SU-DHL-6 (cell line): Measurements from ENCODE around the gene TPD52L2.

ENCODE experiments used
- H2AFZ ChIP-seq: fragments of 200-600 bp; sonication (generic); 2 replicates; pipeline ENCODE4 v1.6.1; 2014; ENCODE audit warnings: low read depth, mild to moderate bottlenecking, moderate library complexity, mixed read lengths, antibody characterized with exemption, low read length; ENCODE audit not compliant: severe bottlenecking
- H3F3A ChIP-seq: fragments of 200-600 bp; shearing (Covaris generic); 2 replicates; pipeline ENCODE4 v1.6.0; 2016; ENCODE audit warnings: antibody characterized with exemption, mild to moderate bottlenecking; ENCODE audit not compliant: insufficient read depth
- H3K27ac ChIP-seq: fragments of 200-600 bp; sonication (generic); 2 replicates; pipeline ENCODE4 v1.5.1; 2016; ENCODE audit warnings: low read depth, mild to moderate bottlenecking, low read length, moderate library complexity, mixed read lengths
- H3K27me3 ChIP-seq: fragments of 200-600 bp; sonication (generic), shearing (Covaris generic); 2 replicates; pipeline ENCODE4 v1.6.0; 2014; ENCODE audit warnings: mild to moderate bottlenecking, low read length
- H3K36me3 ChIP-seq: fragments of 200-600 bp; sonication (generic); 2 replicates; pipeline ENCODE4 v1.6.1; 2014; ENCODE audit warnings: mild to moderate bottlenecking, low read length, mixed read lengths
- H3K4me2 ChIP-seq: fragments of 300-600, 200-600 bp; shearing (Covaris generic), sonication (generic); 2 replicates; pipeline ENCODE4 v1.6.0; 2014; ENCODE audit warnings: low read length, low read depth, mild to moderate bottlenecking; ENCODE audit not compliant: poor library complexity, severe bottlenecking
- H3K4me3 ChIP-seq: fragments of 200-600 bp; sonication (generic); 2 replicates; pipeline ENCODE4 v1.5.1; 2014; ENCODE audit warnings: antibody characterized with exemption, low read length, mild to moderate bottlenecking, mixed read lengths; ENCODE audit not compliant: insufficient read depth, poor library complexity, severe bottlenecking
- H3K79me2 ChIP-seq: fragments of 200-600 bp; sonication (generic); 2 replicates; pipeline ENCODE4 v1.6.1; 2014; ENCODE audit warnings: mild to moderate bottlenecking, low read length, moderate library complexity; ENCODE audit not compliant: insufficient read depth
- H3K9ac ChIP-seq: fragments of 200-600 bp; sonication (generic); 2 replicates; pipeline ENCODE4 v1.7.0; 2014; ENCODE audit warnings: mild to moderate bottlenecking, low read length
- H3K9me2 ChIP-seq: fragments of 200-600 bp; sonication (generic); replicated peaks from 2 replicates; pipeline ENCODE4 v1.6.1; 2014; ENCODE audit warnings: low read length; ENCODE audit not compliant: insufficient read depth
- H3K9me3 ChIP-seq: fragments of 200-600 bp; sonication (generic); 2 replicates; pipeline ENCODE4 v1.6.1; 2014; ENCODE audit warnings: low read length, mixed read lengths; ENCODE audit not compliant: insufficient read depth
- H4K20me1 ChIP-seq: fragments of 200-600 bp; sonication (generic); 2 replicates; pipeline ENCODE4 v1.6.1; 2014; ENCODE audit warnings: low read depth, mild to moderate bottlenecking, antibody characterized with exemption, low read length, moderate library complexity, mixed read lengths
- CTCF ChIP-seq: fragments of 200-600 bp; sonication (generic); IDR thresholded peaks from one replicate; pipeline ENCODE4 v1.5.1; 2017; ENCODE audit warnings: antibody characterized with exemption, mild to moderate bottlenecking, low read length, moderate library complexity; ENCODE audit not compliant: insufficient read depth, poor library complexity, severe bottlenecking
- EZH2phosphoT487 ChIP-seq: fragments of 200-600 bp; sonication (generic), shearing (Covaris generic); conservative IDR thresholded peaks from 2 replicates; pipeline ENCODE4 v1.6.1; 2018; ENCODE audit warnings: mild to moderate bottlenecking, antibody characterized with exemption, low read length, moderate library complexity, mixed read lengths

Gene TPD52L2

GRCh38 chr20:63864978-63865640 is at the start of gene TPD52L2:
Gene TPD52L2, plus strand, starts transcription at chr20:63865270. Its CDS starts 96 bp downstream, at chr20:63865366.
- peak within 1 kb of the TSS; percentile 77 for H3K27ac ChIP-seq
- H3K9me3 ChIP-seq: no peaks in the 10 kb centered on the region
- TF ChIP-seq CTCF (no peak), EZH2phosphoT487 (no peak)
- H2AFZ ChIP-seq: peak within 1 kb of the TSS; percentile 73
- no peaks in the 10 kb centered on the region for H3K9me2 ChIP-seq
- peak within 1 kb of the TSS; percentile 89 for H3K4me3 ChIP-seq
- H4K20me1 ChIP-seq: no peaks in the 10 kb centered on the region
- H3F3A ChIP-seq: peaks cover 8% of the 10 kb centered on the region
- peak within 1 kb of the TSS; percentile 86 for H3K9ac ChIP-seq
- peaks cover 17% of the 10 kb centered on the region for H3K79me2 ChIP-seq
- H3K4me2 ChIP-seq: peak within 1 kb of the TSS; percentile 84
- no peaks in the 10 kb centered on the region for H3K27me3 ChIP-seq
- H3K36me3 ChIP-seq: no peaks in the 10 kb centered on the region

- Histone ChIP-seq H3K9me2 (no peaks in the 10 kb centered on the region), H3K9ac (no peak overlapping the region), H3K4me2 (no peak overlapping the region), H3F3A (no peaks in the 10 kb centered on the region), H2AFZ (no peak overlapping the region), H4K20me1 (no peaks in the 10 kb centered on the region), H3K4me3 (no peak overlapping the region), H3K79me2 (no peaks in the 10 kb centered on the region), H3K27ac (no peak overlapping the region), H3K27me3 (no peaks in the 10 kb centered on the region), H3K36me3 (no peaks in the 10 kb centered on the region), H3K9me3 (no peaks in the 10 kb centered on the region; the same call in 1 of the 2 replicates)
- TF ChIP-seq CTCF (no peak), EZH2phosphoT487 (no peak)
These were observed 49.3 kb upstream of the TPD52L2 start for GRCh38 chr20:63815615-63816253.

GRCh38 chr20:63819224-63819921 is 45.7 kb upstream of the TPD52L2 start:
- Histone ChIP-seq H3F3A (no peaks in the 10 kb centered on the region), H3K9me3 (no peaks in the 10 kb centered on the region; the same call in 1 of the 2 replicates), H3K27me3 (0 out of 2 replicates have a peak, but pooled peaks cover 6% of the 10 kb centered on the region), H3K79me2 (no peaks in the 10 kb centered on the region), H3K9ac (no peak overlapping the region), H3K4me2 (peak overlapping the region; percentile 34), H3K36me3 (no peaks in the 10 kb centered on the region), H3K9me2 (no peaks in the 10 kb centered on the region), H3K27ac (no peak overlapping the region), H2AFZ (no peak overlapping the region), H3K4me3 (no peak overlapping the region), H4K20me1 (no peaks in the 10 kb centered on the region)
- TF ChIP-seq EZH2phosphoT487 (no peak), CTCF (no peak)
